PFSK-1 (cell line): ENCODE results near the gene MSGN1.

ENCODE experiments used
- POLR2AphosphoS5 ChIP-seq: IDR thresholded peaks from 2 replicates; pipeline ENCODE4 v1.6.1; 2012; ENCODE audit warnings: low read depth, mild to moderate bottlenecking, control low read depth, low read length, moderate library complexity
- REST ChIP-seq, 2 experiments: IDR thresholded peaks; 2 replicates each; pipeline versions ENCODE4 v1.6.1 to v1.8.0; 2011 to 2012; ENCODE audit warnings: low read depth in 2 of 2, low read length in 2 of 2, control low read depth in 1 of 2, inconsistent platforms in 1 of 2, mild to moderate bottlenecking in 1 of 2, moderate library complexity in 1 of 2; ENCODE audit not compliant: insufficient read depth in 1 of 2

- TF ChIP-seq REST (IDR thresholded peaks at IDR 0.05; ENCODE audit: insufficient read depth in 1 of 2, low read depth in 2 of 2, low read length in 2 of 2) (no peak), POLR2AphosphoS5 (no peak)
Observed at GRCh38 chr2:17843457-17843856, 27.2 kb downstream of the MSGN1 start.
